22Rv1 (cell line): ENCODE data around the gene UPK3A.
A peak's percentile ranks its signal among the peaks of the same experiment; 100 is the strongest.

Experiments used
- H3K27ac ChIP-seq: fragments of 450-650 bp; 2 replicates; pipeline ENCODE4 v1.5.1; 2017
- ZFX ChIP-seq: fragments of 450-650 bp; IDR thresholded peaks from 2 replicates; pipeline ENCODE4 v1.6.1; 2017; ENCODE audit warnings: antibody characterized with exemption, borderline replicate concordance
- TF ChIP-seq, protein P1 (sequence below): fragments of 450-650 bp; IDR thresholded peaks from 2 replicates; pipeline ENCODE4 v1.5.1; 2017; ENCODE audit warnings: mild to moderate bottlenecking

The UPK3A gene

GRCh38 chr22:45309422-45310227 is 24.9 kb downstream of the UPK3A start, which contains the start of gene FAM118A:
Gene FAM118A (plus strand): TSS chr22:45309934. CDS start chr22:45322380, 12,446 bp downstream.
- H3K27ac ChIP-seq: peak within 1 kb of the TSS; percentile 87
- TF ChIP-seq, protein P1, sequence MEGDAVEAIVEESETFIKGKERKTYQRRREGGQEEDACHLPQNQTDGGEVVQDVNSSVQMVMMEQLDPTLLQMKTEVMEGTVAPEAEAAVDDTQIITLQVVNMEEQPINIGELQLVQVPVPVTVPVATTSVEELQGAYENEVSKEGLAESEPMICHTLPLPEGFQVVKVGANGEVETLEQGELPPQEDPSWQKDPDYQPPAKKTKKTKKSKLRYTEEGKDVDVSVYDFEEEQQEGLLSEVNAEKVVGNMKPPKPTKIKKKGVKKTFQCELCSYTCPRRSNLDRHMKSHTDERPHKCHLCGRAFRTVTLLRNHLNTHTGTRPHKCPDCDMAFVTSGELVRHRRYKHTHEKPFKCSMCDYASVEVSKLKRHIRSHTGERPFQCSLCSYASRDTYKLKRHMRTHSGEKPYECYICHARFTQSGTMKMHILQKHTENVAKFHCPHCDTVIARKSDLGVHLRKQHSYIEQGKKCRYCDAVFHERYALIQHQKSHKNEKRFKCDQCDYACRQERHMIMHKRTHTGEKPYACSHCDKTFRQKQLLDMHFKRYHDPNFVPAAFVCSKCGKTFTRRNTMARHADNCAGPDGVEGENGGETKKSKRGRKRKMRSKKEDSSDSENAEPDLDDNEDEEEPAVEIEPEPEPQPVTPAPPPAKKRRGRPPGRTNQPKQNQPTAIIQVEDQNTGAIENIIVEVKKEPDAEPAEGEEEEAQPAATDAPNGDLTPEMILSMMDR: 0 out of 2 replicates have a peak, but pooled peaks have one; percentile 6
- no peak for TF ChIP-seq ZFX

DNA sequence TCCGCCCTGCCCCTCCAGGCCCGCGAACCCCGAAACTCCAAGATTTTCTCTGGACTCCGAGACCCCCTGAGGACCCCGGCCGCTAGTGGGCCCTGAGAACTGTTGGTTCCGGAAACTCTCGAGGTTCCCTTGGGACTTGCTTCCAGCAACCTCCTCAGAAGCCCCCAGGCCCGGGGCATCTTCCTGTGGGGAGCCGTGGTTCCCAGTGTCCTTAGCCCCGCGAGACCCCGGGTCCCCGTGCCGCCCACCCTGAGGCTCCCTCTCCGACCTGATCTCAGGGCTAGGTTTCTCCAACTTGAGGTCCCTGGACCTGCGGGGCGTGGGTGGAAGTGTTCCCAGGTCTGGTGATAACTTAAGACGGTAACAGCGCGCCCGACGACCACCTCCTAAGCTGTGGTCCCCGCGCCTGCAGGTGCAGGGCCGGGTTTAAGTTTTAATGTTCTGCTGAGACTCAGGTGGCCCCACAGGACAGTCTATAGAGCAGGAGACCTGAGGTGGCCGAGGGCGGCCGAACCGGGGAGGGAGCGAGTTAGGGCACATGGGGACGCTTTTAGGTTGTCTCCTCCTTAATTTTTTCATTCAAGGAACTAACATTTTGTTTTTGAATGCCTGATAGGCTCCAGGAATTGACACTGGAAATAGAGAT is 25.7 kb downstream of the UPK3A start:
- peak overlapping the region; percentile 87 for H3K27ac ChIP-seq
- TF ChIP-seq, protein P1: no peak
- no peak for TF ChIP-seq ZFX

- peak overlapping the region; percentile 87 for H3K27ac ChIP-seq
- TF ChIP-seq ZFX: no peak
These were observed 26.3 kb downstream of the UPK3A start for GRCh38 chr22:45310977-45311531.

- H3K27ac ChIP-seq: no peak overlapping the region
- TF ChIP-seq, protein P1: no peak
- no peak for TF ChIP-seq ZFX
These were observed 27.7 kb downstream of the UPK3A start for GRCh38 chr22:45312415-45312814.

- TF ChIP-seq, protein P1: no peak
- TF ChIP-seq ZFX: no peak
- H3K27ac ChIP-seq: no peak overlapping the region
These were observed 28.1 kb downstream of the UPK3A start for GRCh38 chr22:45312856-45313255.

DNA sequence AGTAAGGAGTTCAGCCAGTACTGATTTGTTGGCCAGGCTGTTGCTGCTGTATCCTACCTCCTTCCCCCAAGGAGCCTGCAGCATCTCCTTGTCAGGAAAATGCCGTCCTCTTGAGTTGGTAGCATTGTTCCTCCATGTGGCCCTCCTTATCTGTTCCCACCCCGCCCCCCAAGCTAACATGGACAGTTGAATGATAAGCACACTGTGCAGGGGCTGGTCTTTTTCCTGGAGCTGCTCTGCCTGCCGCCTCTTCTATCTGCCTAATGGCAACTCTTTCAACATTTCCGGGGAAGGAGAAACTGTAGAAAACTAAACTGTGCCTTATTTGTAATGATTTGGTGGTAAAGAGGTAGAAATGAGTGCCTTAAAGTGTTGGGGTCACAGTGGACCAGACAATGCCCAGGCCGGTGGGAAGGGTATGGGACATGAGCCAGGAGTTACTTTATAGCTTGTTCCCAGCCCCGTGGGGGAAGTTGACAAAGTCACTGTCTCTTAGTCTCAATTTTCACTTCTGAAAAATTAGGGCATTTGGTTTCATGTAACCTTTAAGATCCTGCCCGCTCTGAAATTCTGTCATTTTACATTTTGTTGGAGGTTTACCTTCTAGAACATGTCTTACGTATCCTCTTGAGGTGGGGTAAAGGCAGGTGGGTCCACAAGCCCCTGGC is 29.4 kb downstream of the UPK3A start:
- TF ChIP-seq ZFX: no peak
- TF ChIP-seq, protein P1: no peak
- H3K27ac ChIP-seq: no peak overlapping the region

GRCh38 chr22:45314786-45315185 is 30.0 kb downstream of the UPK3A start:
- no peak overlapping the region for H3K27ac ChIP-seq
- TF ChIP-seq, protein P1: no peak
- TF ChIP-seq ZFX: no peak
